HG02938 (cell line): ENCODE data around the gene PRUNE2.

Experiments
- ATAC-seq: cut with Tn5 transposase; IDR thresholded peaks from one replicate; pipeline ENCODE4 v1.9.1; 2021; ENCODE audit warnings: mild to moderate bottlenecking, moderate library complexity; ENCODE audit not compliant: unreplicated experiment

Gene PRUNE2

GRCh38 chr9:76904661-76905457, 1.1 kb downstream of the PRUNE2 start:
- ATAC-seq: no peak

- no peak for ATAC-seq
Observed at GRCh38 chr9:76902395-76902794, 3.5 kb downstream of the PRUNE2 start.

- ATAC-seq: no peak
Observed at GRCh38 chr9:76901801-76902200, 4.1 kb downstream of the PRUNE2 start.

GRCh38 chr9:76900884-76901440, 5.0 kb downstream of the PRUNE2 start:
- ATAC-seq: no peak

GRCh38 chr9:76898786-76899185, 7.1 kb downstream of the PRUNE2 start:
- no peak for ATAC-seq

GRCh38 chr9:76897804-76898525, 7.9 kb downstream of the PRUNE2 start:
- ATAC-seq: no peak

GRCh38 chr9:76896035-76896434, 9.9 kb downstream of the PRUNE2 start:
- no peak for ATAC-seq

GRCh38 chr9:76895186-76895585, 10.7 kb downstream of the PRUNE2 start:
- ATAC-seq: no peak

GRCh38 chr9:76894198-76894597, 11.7 kb downstream of the PRUNE2 start:
- no peak for ATAC-seq

GRCh38 chr9:76893395-76893932, 12.4 kb downstream of the PRUNE2 start:
- ATAC-seq: no peak

GRCh38 chr9:76891874-76892273, 14.0 kb downstream of the PRUNE2 start:
- no peak for ATAC-seq

GRCh38 chr9:76891279-76891678, 14.6 kb downstream of the PRUNE2 start:
- no peak for ATAC-seq

GRCh38 chr9:76887951-76888350, 18.0 kb downstream of the PRUNE2 start:
- ATAC-seq: no peak

GRCh38 chr9:76887003-76887821, 18.7 kb downstream of the PRUNE2 start:
- ATAC-seq: no peak

GRCh38 chr9:76886318-76886717, 19.6 kb downstream of the PRUNE2 start:
- ATAC-seq: no peak

GRCh38 chr9:76884823-76885222, 21.1 kb downstream of the PRUNE2 start:
- ATAC-seq: no peak

GRCh38 chr9:76883341-76883855, 22.5 kb downstream of the PRUNE2 start:
- ATAC-seq: no peak

- ATAC-seq: peak; percentile 94
Observed at GRCh38 chr9:76882686-76883085, 23.2 kb downstream of the PRUNE2 start.

GRCh38 chr9:76880210-76880609, 25.7 kb downstream of the PRUNE2 start:
- no peak for ATAC-seq

GRCh38 chr9:76878933-76879332, 27.0 kb downstream of the PRUNE2 start:
- ATAC-seq: no peak

GRCh38 chr9:76877961-76878360, 28.0 kb downstream of the PRUNE2 start:
- ATAC-seq: no peak
